ENCODE measurements around the gene KLHL24. TPM values are rescaled to one million over a fixed set of nuclear protein-coding genes. Genes with fewer than 3 reads are reported as not detected.

KLHL24 gene
- total and polyA plus RNA-seq, 2 of the 13 experiments (the other 11 are each of a cell fraction or from before 2014, with no cell fraction given), result 6.9 to 15.7 TPM

DNA sequence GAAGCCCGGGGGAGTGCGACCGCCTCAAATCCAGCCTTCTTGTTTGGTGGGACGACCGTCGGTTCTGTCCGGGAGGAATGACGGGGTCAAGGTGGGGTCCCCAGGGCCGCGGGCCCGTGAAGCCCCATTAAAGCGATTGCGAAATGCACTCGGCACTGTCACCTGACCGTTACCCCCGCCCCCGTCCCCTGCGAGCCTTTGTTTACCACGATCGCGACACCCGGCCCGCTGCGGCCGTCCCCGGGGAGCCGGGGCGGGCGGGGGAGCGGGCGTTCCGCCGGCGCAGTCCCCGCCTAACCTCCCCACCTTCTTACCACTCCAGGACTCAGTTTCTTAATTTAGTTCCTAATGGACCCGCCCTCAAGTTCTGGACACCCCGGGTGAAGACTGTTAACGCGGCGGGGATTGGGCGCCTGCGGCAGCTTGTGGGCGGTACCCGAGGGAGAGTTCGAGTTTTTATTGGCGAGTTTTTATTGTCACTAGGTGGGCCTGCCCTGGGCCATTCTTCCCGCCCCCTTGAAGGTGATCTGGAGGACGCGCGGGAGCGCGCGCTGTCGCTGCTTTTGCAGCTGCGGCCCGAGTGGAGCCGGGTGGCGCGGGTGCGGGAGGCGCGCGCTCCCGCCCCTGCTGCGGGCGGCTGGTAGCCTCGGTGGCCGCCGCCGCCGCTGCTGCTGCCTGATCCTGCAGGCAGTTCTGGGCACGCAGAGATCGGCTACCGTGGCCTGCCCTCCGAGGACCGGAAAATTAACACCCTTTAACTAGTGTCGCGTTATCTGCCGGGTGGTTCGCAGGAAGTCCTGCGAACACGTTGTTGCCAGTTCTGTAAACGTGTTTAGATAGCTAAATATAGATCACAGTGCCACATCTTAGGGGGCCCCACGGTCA, 1.0 kb downstream of the KLHL24 start (continued):
- TF ChIP-seq, protein P1, sequence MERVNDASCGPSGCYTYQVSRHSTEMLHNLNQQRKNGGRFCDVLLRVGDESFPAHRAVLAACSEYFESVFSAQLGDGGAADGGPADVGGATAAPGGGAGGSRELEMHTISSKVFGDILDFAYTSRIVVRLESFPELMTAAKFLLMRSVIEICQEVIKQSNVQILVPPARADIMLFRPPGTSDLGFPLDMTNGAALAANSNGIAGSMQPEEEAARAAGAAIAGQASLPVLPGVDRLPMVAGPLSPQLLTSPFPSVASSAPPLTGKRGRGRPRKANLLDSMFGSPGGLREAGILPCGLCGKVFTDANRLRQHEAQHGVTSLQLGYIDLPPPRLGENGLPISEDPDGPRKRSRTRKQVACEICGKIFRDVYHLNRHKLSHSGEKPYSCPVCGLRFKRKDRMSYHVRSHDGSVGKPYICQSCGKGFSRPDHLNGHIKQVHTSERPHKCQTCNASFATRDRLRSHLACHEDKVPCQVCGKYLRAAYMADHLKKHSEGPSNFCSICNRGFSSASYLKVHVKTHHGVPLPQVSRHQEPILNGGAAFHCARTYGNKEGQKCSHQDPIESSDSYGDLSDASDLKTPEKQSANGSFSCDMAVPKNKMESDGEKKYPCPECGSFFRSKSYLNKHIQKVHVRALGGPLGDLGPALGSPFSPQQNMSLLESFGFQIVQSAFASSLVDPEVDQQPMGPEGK (CRISPR knock-in tag; IDR thresholded peaks at IDR 0.05), result no peak; the same call in none of the 2 replicates
- TF ChIP-seq ZNF768 (CRISPR knock-in tag; IDR thresholded peaks at IDR 0.05), result no peak
- TF ChIP-seq IKZF4 (CRISPR knock-in tag; IDR thresholded peaks at IDR 0.05; ENCODE audit: borderline replicate concordance, low read depth, not compliant biosample characterization), result peak; percentile 65
- 0 out of 2 replicates have a peak, but pooled peaks have one; percentile 20 for TF ChIP-seq KDM5B (CRISPR knock-in tag; IDR thresholded peaks at IDR 0.05; ENCODE audit: borderline replicate concordance)
- no peak for TF ChIP-seq TRIM24 (CRISPR knock-in tag; IDR thresholded peaks at IDR 0.05)
- TF ChIP-seq, protein P2, sequence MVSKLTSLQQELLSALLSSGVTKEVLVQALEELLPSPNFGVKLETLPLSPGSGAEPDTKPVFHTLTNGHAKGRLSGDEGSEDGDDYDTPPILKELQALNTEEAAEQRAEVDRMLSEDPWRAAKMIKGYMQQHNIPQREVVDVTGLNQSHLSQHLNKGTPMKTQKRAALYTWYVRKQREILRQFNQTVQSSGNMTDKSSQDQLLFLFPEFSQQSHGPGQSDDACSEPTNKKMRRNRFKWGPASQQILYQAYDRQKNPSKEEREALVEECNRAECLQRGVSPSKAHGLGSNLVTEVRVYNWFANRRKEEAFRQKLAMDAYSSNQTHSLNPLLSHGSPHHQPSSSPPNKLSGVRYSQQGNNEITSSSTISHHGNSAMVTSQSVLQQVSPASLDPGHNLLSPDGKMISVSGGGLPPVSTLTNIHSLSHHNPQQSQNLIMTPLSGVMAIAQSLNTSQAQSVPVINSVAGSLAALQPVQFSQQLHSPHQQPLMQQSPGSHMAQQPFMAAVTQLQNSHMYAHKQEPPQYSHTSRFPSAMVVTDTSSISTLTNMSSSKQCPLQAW (CRISPR knock-in tag; IDR thresholded peaks at IDR 0.05), result no peak
- 0 out of 2 replicates have a peak, but pooled peaks have one; percentile 36 for TF ChIP-seq ZNF761 (CRISPR knock-in tag; conservative IDR thresholded peaks at IDR 0.05)
- no peak for TF ChIP-seq ZNF234 (CRISPR knock-in tag; conservative IDR thresholded peaks at IDR 0.05)
- peak; percentile 90 for TF ChIP-seq RFXAP (CRISPR knock-in tag; IDR thresholded peaks at IDR 0.05; ENCODE audit: borderline replicate concordance)
- peak; percentile 60; the same call in 2 of the 3 replicates for TF ChIP-seq MXI1 (IDR thresholded peaks at IDR 0.05; ENCODE audit: borderline replicate concordance, low read depth, low read length)
- no peak for TF ChIP-seq TP53 (CRISPR knock-in tag; conservative IDR thresholded peaks at IDR 0.05)
- TF ChIP-seq MAZ (IDR thresholded peaks at IDR 0.05; ENCODE audit: borderline replicate concordance, low read depth, low read length), result peak; percentile 37; the same call in 1 of the 2 replicates
- TF ChIP-seq MAZ (CRISPR knock-in tag; IDR thresholded peaks at IDR 0.05; ENCODE audit: low read depth), result peak; percentile 67
- no peak for TF ChIP-seq TAF15 (IDR thresholded peaks at IDR 0.05; ENCODE audit: low read depth, low read length, poor library complexity, severe bottlenecking)
- no peak for TF ChIP-seq ZNF781 (CRISPR knock-in tag; IDR thresholded peaks at IDR 0.05; ENCODE audit: borderline replicate concordance, not compliant biosample characterization)
- peak in 1 of 2 experiments; percentile 28; a peak in 1 of 4 replicates for TF ChIP-seq NR2F1 (CRISPR knock-in tag; IDR thresholded peaks at IDR 0.05)
- TF ChIP-seq ZNF484 (CRISPR knock-in tag; IDR thresholded peaks at IDR 0.05; ENCODE audit: borderline replicate concordance, low read depth), result no peak
- TF ChIP-seq SETDB1 (CRISPR knock-in tag; IDR thresholded peaks at IDR 0.05; ENCODE audit: borderline replicate concordance), result no peak
- TF ChIP-seq REXO4 (CRISPR knock-in tag; IDR thresholded peaks at IDR 0.05; ENCODE audit: borderline replicate concordance), result no peak
- TF ChIP-seq ISL2 (CRISPR knock-in tag; IDR thresholded peaks at IDR 0.05), result 0 out of 2 replicates have a peak, but pooled peaks have one; percentile 45
- TF ChIP-seq RBFOX2 (IDR thresholded peaks at IDR 0.05; ENCODE audit: low read depth, low read length), result peak; percentile 70
- peak; percentile 43; the same call in 1 of the 2 replicates for TF ChIP-seq ZNF556 (CRISPR knock-in tag; IDR thresholded peaks at IDR 0.05; ENCODE audit: borderline replicate concordance)
- no peak for TF ChIP-seq MZF1 (CRISPR knock-in tag; IDR thresholded peaks at IDR 0.05; ENCODE audit: borderline replicate concordance)
- TF ChIP-seq ZNF253 (CRISPR knock-in tag; IDR thresholded peaks at IDR 0.05; ENCODE audit: borderline replicate concordance), result no peak

Measured in HepG2 (cell line).